ENCODE measurements around the gene LINGO4.

LINGO4 gene

GRCh38 chr1:151830055-151830454 is 24.8 kb upstream of the LINGO4 start:
- H3K4me3 ChIP-seq (replicated peaks in 1 of 2; ENCODE audit: low read depth in 2 of 2, low read length in 2 of 2): no peak overlapping the region
- no peak for DNase-seq (ENCODE audit: low read depth in 2 of 2)
- TF ChIP-seq CTCF (IDR thresholded peaks at IDR 0.05; ENCODE audit: low read depth, low read length): no peak

DNA sequence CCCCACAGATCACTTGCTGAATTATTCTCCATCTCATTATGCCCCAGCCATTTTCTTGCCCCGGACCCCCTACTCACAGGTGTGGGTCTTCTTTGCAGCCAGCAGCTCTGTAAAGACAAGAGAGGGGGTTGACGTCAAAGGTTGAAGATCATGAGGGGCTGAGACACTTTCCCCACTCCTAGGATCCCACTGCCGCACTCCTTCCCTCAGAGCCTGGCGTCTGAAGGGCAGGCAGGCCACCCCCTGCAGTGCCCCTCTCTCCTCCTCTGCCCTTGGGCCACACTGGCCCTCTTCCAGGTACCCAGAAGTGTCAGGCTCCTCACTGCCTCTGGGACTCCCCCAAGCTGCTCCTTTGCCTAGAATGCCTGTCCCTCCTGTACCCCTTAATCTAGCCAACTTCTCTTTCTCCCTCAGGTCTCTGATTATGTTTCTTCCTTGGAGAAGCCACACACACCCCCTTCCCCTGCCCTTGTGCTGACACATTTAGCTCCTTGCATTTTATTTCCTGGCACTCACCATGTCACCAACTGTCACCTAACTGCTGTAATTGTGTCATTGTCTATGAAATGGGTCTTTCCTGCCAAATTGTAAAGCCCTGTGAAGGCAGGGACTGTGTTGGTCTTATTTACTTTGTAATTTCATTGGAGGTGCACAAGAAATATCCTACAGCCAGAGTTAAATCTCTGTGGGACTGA is 24.3 kb upstream of the LINGO4 start:
- no peak for DNase-seq (ENCODE audit: low read depth in 2 of 2)
- no peak overlapping the region for H3K4me3 ChIP-seq (replicated peaks in 1 of 2; ENCODE audit: low read depth in 2 of 2, low read length in 2 of 2)
- no peak for TF ChIP-seq CTCF (IDR thresholded peaks at IDR 0.05; ENCODE audit: low read depth, low read length)

GRCh38 chr1:151828921-151829320 is 23.7 kb upstream of the LINGO4 start:
- peak in 1 of 2 donors; percentile 75 for DNase-seq (ENCODE audit: low read depth in 2 of 2)
- no peak overlapping the region for H3K4me3 ChIP-seq (replicated peaks in 1 of 2; ENCODE audit: low read depth in 2 of 2, low read length in 2 of 2)
- no peak for TF ChIP-seq CTCF (IDR thresholded peaks at IDR 0.05; ENCODE audit: low read depth, low read length)

DNA sequence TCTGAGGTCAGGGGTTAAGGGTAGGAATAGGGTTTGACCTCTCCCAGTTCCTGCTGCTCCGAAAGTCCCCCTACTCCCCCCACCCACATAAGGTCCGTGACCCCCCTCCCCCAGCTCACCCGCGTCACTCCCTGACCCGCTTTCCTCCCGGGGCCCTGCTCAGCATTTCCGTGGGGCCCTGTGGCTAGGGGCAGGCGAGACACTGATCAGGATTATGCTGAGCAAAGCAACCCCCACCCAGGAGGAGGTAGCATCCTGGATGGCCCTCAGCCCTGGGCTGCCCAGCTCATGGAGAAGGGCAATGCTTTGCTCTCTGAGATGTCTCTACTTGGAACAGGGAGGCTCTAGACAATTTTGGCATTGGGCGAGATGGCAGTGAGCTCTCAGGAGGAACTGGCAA is 22.6 kb upstream of the LINGO4 start:
- no peak for DNase-seq (ENCODE audit: low read depth in 2 of 2)
- no peak for TF ChIP-seq CTCF (IDR thresholded peaks at IDR 0.05; ENCODE audit: low read depth, low read length)
- H3K4me3 ChIP-seq (replicated peaks in 1 of 2; ENCODE audit: low read depth in 2 of 2, low read length in 2 of 2): no peak overlapping the region

DNA sequence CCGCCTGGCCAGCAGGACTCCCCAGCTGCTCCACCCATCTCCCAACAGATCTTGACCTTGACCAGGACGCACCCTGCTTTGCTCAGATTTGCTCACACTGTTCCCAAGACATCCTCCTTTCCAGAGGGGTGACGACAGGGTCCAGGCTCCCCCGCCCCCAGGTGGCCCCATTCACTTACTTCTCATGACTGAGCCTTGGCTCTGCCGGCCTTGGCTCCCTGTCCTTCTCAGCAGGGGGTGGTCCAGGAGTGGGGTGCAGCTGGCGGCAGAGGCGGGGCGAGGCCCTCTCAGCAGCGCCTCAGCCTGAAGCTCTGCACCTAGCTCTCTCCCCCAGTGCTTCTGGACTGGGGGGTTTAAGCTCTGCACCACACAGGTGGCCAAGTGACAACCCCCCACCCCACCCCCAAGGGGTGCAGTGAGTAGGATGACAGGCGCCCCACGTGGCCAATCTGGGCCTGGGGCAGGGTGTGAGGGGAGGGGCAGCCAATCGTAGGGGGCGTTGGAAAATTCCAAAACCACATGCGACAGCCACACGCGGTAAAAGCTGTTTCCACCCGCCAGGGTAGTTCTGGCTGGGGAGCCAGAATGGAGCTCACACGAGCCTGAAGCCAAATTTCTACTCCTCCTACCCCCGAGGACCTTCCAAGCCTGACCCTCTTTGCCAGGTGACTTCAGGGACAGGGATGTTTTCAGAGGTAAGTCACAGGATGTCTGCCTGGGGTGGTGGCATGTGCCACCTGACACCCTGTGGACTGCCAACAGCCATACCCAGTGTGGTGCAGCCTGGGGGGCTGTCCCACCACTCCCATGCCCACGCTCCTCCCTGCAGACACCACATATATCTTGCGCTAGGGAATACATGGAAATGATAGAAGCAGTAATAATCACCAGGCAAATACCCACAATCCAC is 20.8 kb upstream of the LINGO4 start:
- H3K4me3 ChIP-seq (replicated peaks in 1 of 2; ENCODE audit: low read depth in 2 of 2, low read length in 2 of 2): no peak overlapping the region
- TF ChIP-seq CTCF (IDR thresholded peaks at IDR 0.05; ENCODE audit: low read depth, low read length): no peak
- no peak for DNase-seq (ENCODE audit: low read depth in 2 of 2)

- H3K4me3 ChIP-seq (replicated peaks in 1 of 2; ENCODE audit: low read depth in 2 of 2, low read length in 2 of 2): no peak overlapping the region
- no peak for TF ChIP-seq CTCF (IDR thresholded peaks at IDR 0.05; ENCODE audit: low read depth, low read length)
- DNase-seq (ENCODE audit: low read depth in 2 of 2): no peak
Measured at GRCh38 chr1:151825204-151825603, 20.0 kb upstream of the LINGO4 start.

All from cardiac fibroblast (primary cell).